Measurements from ENCODE around the gene PIGR.

PIGR gene

GRCh38 chr1:206885341-206886060 is 60.8 kb downstream of the PIGR start:
- DNase-seq: no peak

GRCh38 chr1:206883876-206884275 is 62.4 kb downstream of the PIGR start:
- DNase-seq: no peak

GRCh38 chr1:206883160-206883559 is 63.1 kb downstream of the PIGR start:
- no peak for DNase-seq

GRCh38 chr1:206882555-206882954 is 63.7 kb downstream of the PIGR start:
- no peak for DNase-seq

- DNase-seq: no peak
Measured at GRCh38 chr1:206880314-206880713, 66.0 kb downstream of the PIGR start.
